Measurements from ENCODE around the gene CAMK2A.

The CAMK2A gene

GRCh38 chr5:150184990-150185912 is 104.3 kb downstream of the CAMK2A start:
- DNase-seq (ENCODE audit: low read depth): no peak

- no peak for DNase-seq (ENCODE audit: low read depth)
These were observed 105.6 kb downstream of the CAMK2A start for GRCh38 chr5:150184006-150184405.

- no peak for DNase-seq (ENCODE audit: low read depth)
These were observed 106.1 kb downstream of the CAMK2A start for GRCh38 chr5:150183436-150183835.

- DNase-seq (ENCODE audit: low read depth): no peak
These were observed 106.8 kb downstream of the CAMK2A start for GRCh38 chr5:150182774-150183173.

- no peak for DNase-seq (ENCODE audit: low read depth)
These were observed 107.6 kb downstream of the CAMK2A start for GRCh38 chr5:150181766-150182545.

- no peak for DNase-seq (ENCODE audit: low read depth)
These were observed 108.5 kb downstream of the CAMK2A start for GRCh38 chr5:150181027-150181426.

GRCh38 chr5:150180241-150181026 is 109.1 kb downstream of the CAMK2A start:
- no peak for DNase-seq (ENCODE audit: low read depth)

- no peak for DNase-seq (ENCODE audit: low read depth)
These were observed 110.5 kb downstream of the CAMK2A start for GRCh38 chr5:150179019-150179620.

- DNase-seq (ENCODE audit: low read depth): no peak
These were observed 111.3 kb downstream of the CAMK2A start for GRCh38 chr5:150178262-150178661.

GRCh38 chr5:150177721-150178120 is 111.9 kb downstream of the CAMK2A start:
- DNase-seq (ENCODE audit: low read depth): no peak

GRCh38 chr5:150176745-150177477 is 112.7 kb downstream of the CAMK2A start:
- no peak for DNase-seq (ENCODE audit: low read depth)

- DNase-seq (ENCODE audit: low read depth): no peak
These were observed 114.0 kb downstream of the CAMK2A start for GRCh38 chr5:150175536-150175935.

GRCh38 chr5:150175076-150175475 is 114.5 kb downstream of the CAMK2A start:
- DNase-seq (ENCODE audit: low read depth): no peak

GRCh38 chr5:150174285-150174684 is 115.3 kb downstream of the CAMK2A start:
- DNase-seq (ENCODE audit: low read depth): no peak

- DNase-seq (ENCODE audit: low read depth): no peak
These were observed 116.4 kb downstream of the CAMK2A start for GRCh38 chr5:150173161-150173560.

GRCh38 chr5:150172556-150172955 is 117.0 kb downstream of the CAMK2A start:
- DNase-seq (ENCODE audit: low read depth): no peak

- DNase-seq (ENCODE audit: low read depth): no peak
These were observed 117.4 kb downstream of the CAMK2A start for GRCh38 chr5:150172145-150172544.

Data from stimulated activated CD8-positive, alpha-beta memory T cell treated with anti-CD3 and anti-CD28 coated beads, Interleukin-12 subunit alpha, Interleukin-12 subunit beta, amount 100 ng/mL, for 4 hours (primary cell).